Smooth muscle cell (in vitro differentiated cells): ENCODE data around the gene RANBP9. TPM values are rescaled to one million over a fixed set of nuclear protein-coding genes. Genes with fewer than 3 reads are reported as not detected.

Experiments
- DNase-seq: peaks from one replicate; lab custom pipeline; 2025; ENCODE audit not compliant: unreplicated experiment; lab: John Stamatoyannopoulos, UW
- H2AFZ ChIP-seq: fragments of 200-600 bp; sonication (generic); 2 replicates; pipeline ENCODE4 v1.6.0; 2016; ENCODE audit warnings: antibody characterized with exemption, low read depth, mild to moderate bottlenecking
- H3F3A ChIP-seq: fragments of 200-600 bp; sonication (generic); 2 replicates; pipeline ENCODE4 v1.6.0; 2017; ENCODE audit warnings: antibody characterized with exemption, low read depth
- H3K27ac ChIP-seq: fragments of 200-600 bp; sonication (generic); 2 replicates; pipeline ENCODE4 v1.5.1; 2016; ENCODE audit warnings: low read depth, mild to moderate bottlenecking
- H3K27me3 ChIP-seq: fragments of 200-600 bp; sonication (generic); 2 replicates; pipeline ENCODE4 v1.6.1; 2016; ENCODE audit warnings: low read depth, mild to moderate bottlenecking
- H3K36me3 ChIP-seq: fragments of 200-600 bp; sonication (generic); 2 replicates; pipeline ENCODE4 v1.5.1; 2016; ENCODE audit warnings: low read depth
- H3K4me1 ChIP-seq: fragments of 200-600 bp; sonication (generic); 2 replicates; pipeline ENCODE4 v1.5.1; 2016; ENCODE audit warnings: low read depth
- H3K4me2 ChIP-seq: fragments of 200-600 bp; sonication (generic); 2 replicates; pipeline ENCODE4 v1.6.0; 2016; ENCODE audit warnings: mild to moderate bottlenecking
- H3K4me3 ChIP-seq: fragments of 200-600 bp; sonication (generic); 2 replicates; pipeline ENCODE4 v1.5.1; 2016; ENCODE audit warnings: mild to moderate bottlenecking
- H3K79me2 ChIP-seq: fragments of 200-600 bp; sonication (generic); 2 replicates; pipeline ENCODE4 v1.6.0; 2016; ENCODE audit warnings: low read depth, mild to moderate bottlenecking
- H3K9ac ChIP-seq: fragments of 200-600 bp; sonication (generic); 2 replicates; pipeline ENCODE4 v1.6.0; 2016; ENCODE audit warnings: low read depth
- H3K9me3 ChIP-seq: fragments of 200-600 bp; sonication (generic); replicated peaks from 2 replicates; pipeline ENCODE4 v1.5.1; 2016; ENCODE audit warnings: low read depth
- H4K20me1 ChIP-seq: fragments of 200-600 bp; sonication (generic); 2 replicates; pipeline ENCODE4 v1.6.0; 2016; ENCODE audit warnings: low read depth
- CTCF ChIP-seq: fragments of 200-600 bp; sonication (generic); IDR thresholded peaks from 2 replicates; pipeline ENCODE4 v1.5.1; 2017; ENCODE audit warnings: borderline replicate concordance, mild to moderate bottlenecking, antibody characterized with exemption; ENCODE audit not compliant: insufficient read depth, poor library complexity, severe bottlenecking
- WGBS: methylation state at CpG from one replicate; pipeline ENCODE4 v1.1.7; 2016; ENCODE audit warnings: low lambda C conversion rate; 5-methylcytosine and 5-hydroxymethylcytosine counted together
- polyA plus RNA-seq: library from polyadenylated mRNA; unstranded; fragments of >200 nt; fragmentation: Nextera tagmentation; extraction: Ambion mirVana; gene quantifications from 2 replicates; pipeline ENCODE4 v1.2.1, GENCODE V29; 2016
- total RNA-seq: library from RNA; depleted of rRNA; stranded (reverse); fragments of >200 nt; gene quantifications from 2 replicates; pipeline ENCODE4 v1.2.3, GENCODE V29; 2014

RANBP9 gene
- total and polyA plus RNA-seq, 2 experiments from 2014 or later, result 26.9 to 40.9 TPM

GRCh38 chr6:13572951-13573654 is 138.5 kb downstream of the RANBP9 start:
- Histone ChIP-seq H4K20me1 (no peaks in the 10 kb centered on the region), H3K4me2 (peak overlapping the region; percentile 89), H3K79me2 (no peaks in the 10 kb centered on the region), H3F3A (no peaks in the 10 kb centered on the region), H3K4me1 (no peaks in the 10 kb centered on the region), H3K9ac (peak overlapping the region; percentile 86), H3K4me3 (peak overlapping the region; percentile 75), H2AFZ (peak overlapping the region; percentile 88), H3K9me3 (no peaks in the 10 kb centered on the region), H3K27me3 (no peaks in the 10 kb centered on the region), H3K27ac (peak overlapping the region; percentile 47), H3K36me3 (no peaks in the 10 kb centered on the region)
- WGBS, result 87% methylated on average over 16 of the region's 16 CpGs
- no peak for DNase-seq
- TF ChIP-seq CTCF, result no peak

GRCh38 chr6:13572240-13572639 is 139.4 kb downstream of the RANBP9 start:
- Histone ChIP-seq H3K4me1 (no peaks in the 10 kb centered on the region), H3K36me3 (no peaks in the 10 kb centered on the region), H2AFZ (no peak overlapping the region), H3K79me2 (no peaks in the 10 kb centered on the region), H3K9me3 (no peaks in the 10 kb centered on the region), H3K4me2 (no peak overlapping the region), H3F3A (no peaks in the 10 kb centered on the region), H3K4me3 (no peak overlapping the region), H3K27me3 (peaks cover 3% of the 10 kb centered on the region), H4K20me1 (no peaks in the 10 kb centered on the region), H3K27ac (no peak overlapping the region), H3K9ac (no peak overlapping the region)
- no peak for DNase-seq
- TF ChIP-seq CTCF, result no peak
- WGBS, result 90% methylated on average over 7 of the region's 7 CpGs

Other genes with a start within 250 kb of the RANBP9 start
- 9.6 and 10.0 TPM in 2 replicates for gene GFOD1, start 224.2 kb downstream of the RANBP9 start, total RNA-seq
- gene GFOD1, start 224.2 kb downstream of the RANBP9 start, polyA plus RNA-seq, result 11.8 and 14.0 TPM in 2 replicates
- 5.2 and 5.8 TPM in 2 replicates for gene SIRT5, start 137.2 kb downstream of the RANBP9 start, total RNA-seq
- gene SIRT5, start 137.2 kb downstream of the RANBP9 start, polyA plus RNA-seq, result 5.5 and 5.8 TPM in 2 replicates
- 97.3 and 120 TPM in 2 replicates for gene NOL7, start 96.5 kb downstream of the RANBP9 start, total RNA-seq
- gene NOL7, start 96.5 kb downstream of the RANBP9 start, polyA plus RNA-seq, result 104 and 132 TPM in 2 replicates
- gene MCUR1, start 102.7 kb upstream of the RANBP9 start, total RNA-seq, result 11.3 and 12.9 TPM in 2 replicates
- gene MCUR1, start 102.7 kb upstream of the RANBP9 start, polyA plus RNA-seq, result 23.4 and 25.5 TPM in 2 replicates
- gene RNF182, start 213.1 kb upstream of the RANBP9 start, total RNA-seq, result 0.76 and 1.6 TPM in 2 replicates
- not detected in 2 replicates for gene RNF182, start 213.1 kb upstream of the RANBP9 start, polyA plus RNA-seq